HG02943 (cell line): Measurements from ENCODE around the gene PAFAH2.
"Not testable (repeated sequence)": the region's sequence is repeated elsewhere in the genome, so short reads cannot be mapped to it uniquely, and the experiment has no call there.

ENCODE experiments used
- ATAC-seq: cut with Tn5 transposase; IDR thresholded peaks from one replicate; pipeline ENCODE4 v1.9.1; 2021; ENCODE audit warnings: mild to moderate bottlenecking, low read depth, moderate library complexity; ENCODE audit not compliant: unreplicated experiment

The PAFAH2 gene

DNA sequence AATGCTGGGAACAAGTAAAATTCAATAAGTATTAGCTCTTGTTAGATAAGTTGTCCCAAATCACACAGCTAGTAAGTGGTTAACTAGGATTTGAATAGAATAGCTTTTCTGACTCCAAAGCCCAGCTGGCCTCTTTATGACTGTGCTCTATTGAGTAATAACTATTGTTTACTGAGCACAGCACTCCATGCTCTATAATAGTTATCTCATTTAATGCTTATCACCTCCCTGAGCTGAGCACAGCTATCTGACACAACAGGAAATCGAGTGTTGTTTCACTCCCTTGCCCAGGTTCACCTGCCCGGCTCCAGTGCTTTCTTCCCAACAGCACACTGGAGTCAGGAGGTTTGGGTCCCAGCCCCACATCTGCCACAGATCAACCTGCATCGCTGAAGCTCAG lies 52.9 kb downstream of the PAFAH2 start:
- no peak for ATAC-seq

- ATAC-seq: not testable (repeated sequence)
Measured at GRCh38 chr1:25943511-25943910, 54.4 kb downstream of the PAFAH2 start.

- ATAC-seq: no peak
Measured at GRCh38 chr1:25936947-25937346, 60.9 kb downstream of the PAFAH2 start.

- no peak for ATAC-seq
Measured at GRCh38 chr1:25933479-25934365, 64.1 kb downstream of the PAFAH2 start.

DNA sequence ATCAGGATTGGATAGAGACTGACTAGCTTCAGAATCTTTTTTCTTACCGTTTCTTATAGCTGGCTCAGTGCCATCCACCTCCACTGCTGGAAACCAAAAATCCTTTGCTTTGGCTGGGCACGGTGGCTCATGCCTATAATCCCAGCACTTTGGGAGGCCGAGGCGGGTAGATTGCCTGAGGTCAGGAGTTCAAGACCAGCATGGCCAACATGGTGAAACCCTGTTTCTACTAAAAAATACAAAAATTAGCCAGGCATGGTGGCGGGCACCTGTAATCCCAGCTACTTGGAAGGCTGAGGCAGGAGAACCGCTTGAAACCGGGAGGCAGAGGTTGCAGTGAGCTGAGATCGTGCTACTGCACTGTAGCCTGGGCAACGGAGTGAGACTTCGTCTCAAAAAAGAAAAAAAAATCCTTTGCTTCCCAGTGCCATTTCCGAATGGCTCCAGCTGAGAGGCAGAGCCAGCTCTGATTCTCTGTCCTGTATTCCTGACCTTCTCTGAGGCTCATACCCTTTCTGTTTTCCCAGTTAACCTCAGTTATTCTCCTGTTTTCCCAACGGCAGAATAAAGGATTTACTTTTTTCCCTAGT lies 65.0 kb downstream of the PAFAH2 start:
- not testable (repeated sequence) for ATAC-seq

DNA sequence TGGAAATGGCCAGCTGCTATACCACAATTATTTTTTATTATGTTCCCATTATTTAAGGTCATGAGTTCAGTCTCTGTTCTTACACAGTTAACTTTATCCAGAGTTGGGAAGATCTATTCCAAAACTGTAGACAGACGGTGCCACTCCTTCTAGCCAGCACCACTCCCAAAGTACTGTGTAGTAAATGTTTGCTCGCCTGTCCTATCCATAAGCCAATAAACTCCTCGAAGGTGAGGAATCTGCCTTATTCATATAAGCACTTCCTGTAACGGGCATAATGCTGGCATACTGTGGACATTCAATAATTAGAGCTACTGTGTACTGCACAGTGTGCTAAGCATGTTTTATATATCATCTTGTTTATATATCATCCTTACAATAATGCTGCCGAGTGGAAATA lies 65.5 kb downstream of the PAFAH2 start:
- ATAC-seq: no peak

DNA sequence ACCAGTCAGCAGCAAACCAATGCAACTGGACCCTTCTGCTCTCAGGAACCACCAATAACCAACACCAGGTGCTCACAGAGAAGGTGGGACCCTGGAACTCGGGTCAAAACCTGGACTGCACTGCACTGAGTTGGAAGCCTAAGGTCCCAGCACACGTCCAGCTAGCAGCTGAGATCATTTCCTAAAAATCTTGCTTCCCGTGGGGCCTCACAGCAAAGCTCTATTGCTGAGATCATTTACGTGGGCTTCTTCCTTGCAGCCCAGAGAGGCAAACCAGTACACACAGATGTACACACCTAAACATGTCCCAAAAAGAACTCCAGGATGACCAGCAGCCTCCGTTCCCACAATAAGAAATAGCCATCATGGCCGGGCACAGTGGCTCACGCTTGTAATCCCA lies 68.8 kb downstream of the PAFAH2 start:
- ATAC-seq: no peak

DNA sequence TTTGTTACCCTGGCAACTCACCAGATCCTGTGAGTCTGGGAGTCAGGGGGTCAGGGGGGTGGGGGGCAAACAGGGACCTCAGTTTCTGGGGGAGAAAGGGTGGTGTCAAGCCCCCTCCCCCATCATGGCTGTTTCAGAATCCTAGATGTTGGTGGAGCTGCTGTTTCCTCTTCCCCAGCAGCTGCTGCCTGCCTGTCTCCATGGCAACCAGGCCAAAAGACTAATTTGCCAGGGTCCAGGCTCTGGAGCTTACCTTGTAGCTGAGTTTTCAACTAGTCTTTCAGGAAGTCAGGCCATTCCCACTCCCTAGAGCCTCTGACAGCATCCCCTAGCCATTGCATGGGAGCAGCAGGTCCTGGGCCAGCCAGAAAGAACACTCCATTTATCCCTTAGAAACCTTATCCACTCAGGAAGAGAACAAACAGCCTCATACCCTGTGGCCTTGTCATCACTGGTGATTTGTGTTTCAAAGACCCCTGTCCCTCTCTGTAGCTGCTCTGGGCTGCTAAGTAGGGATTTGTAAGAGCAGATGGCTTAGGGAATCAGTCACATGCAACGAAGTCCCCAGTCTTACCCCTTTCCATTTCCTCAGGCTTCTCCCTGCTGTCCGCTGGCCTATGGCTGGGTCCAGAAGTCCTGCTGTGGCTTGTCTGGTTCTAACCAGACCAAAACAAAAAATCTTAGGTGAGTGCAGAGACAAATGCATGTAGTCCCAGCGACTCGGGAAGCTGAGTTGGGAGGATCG lies 70.2 kb downstream of the PAFAH2 start:
- ATAC-seq: no peak

DNA sequence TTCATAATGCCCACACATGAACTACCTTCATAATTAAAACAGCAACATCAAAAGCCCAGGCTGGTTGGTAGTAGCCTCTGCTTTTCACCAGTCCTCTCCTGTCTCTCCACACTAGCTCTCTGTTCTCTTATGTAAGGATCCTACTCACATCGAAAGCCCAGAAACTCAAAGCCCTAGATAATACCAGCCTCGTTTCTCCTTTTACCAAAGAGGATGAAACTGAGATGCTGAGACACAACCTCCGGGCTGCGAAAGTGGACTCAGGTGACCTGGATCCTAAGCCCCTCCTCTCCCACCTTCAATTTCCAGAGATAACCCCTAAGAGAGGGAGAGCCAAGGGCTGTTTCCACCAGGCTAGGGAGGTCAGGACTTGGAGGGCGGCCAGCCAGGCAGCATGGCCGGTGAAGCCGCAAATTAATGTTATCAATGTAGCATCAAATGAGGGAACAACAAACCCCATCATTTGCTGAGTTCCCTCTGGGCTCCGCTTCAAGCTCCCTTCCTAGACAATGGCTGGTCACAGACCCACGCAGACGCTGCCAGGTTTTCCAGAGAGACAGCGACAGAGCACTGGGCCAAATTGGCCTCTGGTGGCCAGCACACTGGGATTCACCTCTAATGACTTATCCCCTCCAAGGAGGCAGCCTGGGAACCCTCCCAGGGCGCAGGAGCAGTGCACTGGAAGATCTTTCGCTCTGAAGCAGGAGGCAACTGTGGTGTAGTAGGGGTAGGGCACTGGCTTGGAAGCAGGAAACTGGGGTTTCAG lies 70.9 kb downstream of the PAFAH2 start:
- ATAC-seq: no peak

- no peak for ATAC-seq
Measured at GRCh38 chr1:25924454-25924853, 73.4 kb downstream of the PAFAH2 start.

DNA sequence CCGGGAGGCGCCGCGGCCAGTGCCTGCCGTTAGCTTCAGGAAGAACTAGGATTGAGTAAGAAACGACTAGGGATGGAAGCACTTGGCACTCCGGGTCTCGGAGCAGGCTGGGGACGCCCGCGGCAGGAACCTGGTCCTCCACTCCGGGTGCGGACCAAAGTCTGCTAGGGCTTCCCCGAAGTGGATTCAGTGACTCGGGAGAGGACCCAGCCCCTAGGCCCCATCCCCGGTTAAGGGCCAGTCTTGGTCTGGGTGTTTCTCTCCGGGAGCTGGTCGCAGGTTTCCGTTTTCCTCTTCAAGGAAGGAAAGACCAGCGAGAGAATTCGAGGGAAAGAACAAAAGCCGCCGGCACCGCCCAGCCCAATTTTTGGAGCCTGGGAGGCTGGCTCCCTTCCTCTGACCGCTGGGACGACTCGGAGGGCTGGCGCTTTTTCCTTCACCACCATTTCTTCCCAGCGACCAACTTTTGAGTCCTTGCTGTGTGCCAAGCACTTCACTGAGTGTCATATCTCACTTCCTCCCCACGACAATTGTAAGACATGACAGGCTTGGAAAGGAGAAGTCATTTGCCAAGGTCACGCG lies 74.8 kb downstream of the PAFAH2 start:
- no peak for ATAC-seq

GRCh38 chr1:25922056-25922970 lies 75.5 kb downstream of the PAFAH2 start:
- ATAC-seq: no peak

DNA sequence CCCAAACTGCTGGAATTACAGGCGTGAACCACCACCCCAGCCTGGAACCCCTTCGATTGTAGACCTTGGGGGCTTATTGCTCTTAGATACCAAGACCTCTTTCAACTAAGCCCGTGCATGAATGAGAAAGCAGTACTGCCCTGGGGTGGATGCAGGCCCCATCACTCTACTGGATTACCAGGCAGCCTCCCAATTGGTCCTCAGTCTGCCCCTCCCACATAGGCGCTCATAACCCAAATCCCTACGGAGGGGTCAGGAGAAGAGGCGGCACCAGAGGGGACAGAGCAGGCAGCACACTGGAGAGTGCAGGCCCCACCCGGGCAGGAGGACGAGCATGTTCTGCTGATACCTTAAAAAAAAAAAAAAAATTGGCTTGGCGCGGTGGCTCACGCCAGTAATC lies 79.2 kb downstream of the PAFAH2 start:
- no peak for ATAC-seq

GRCh38 chr1:25917996-25918395 lies 79.9 kb downstream of the PAFAH2 start:
- no peak for ATAC-seq

- no peak for ATAC-seq
Measured at GRCh38 chr1:25916460-25916859, 81.4 kb downstream of the PAFAH2 start.

DNA sequence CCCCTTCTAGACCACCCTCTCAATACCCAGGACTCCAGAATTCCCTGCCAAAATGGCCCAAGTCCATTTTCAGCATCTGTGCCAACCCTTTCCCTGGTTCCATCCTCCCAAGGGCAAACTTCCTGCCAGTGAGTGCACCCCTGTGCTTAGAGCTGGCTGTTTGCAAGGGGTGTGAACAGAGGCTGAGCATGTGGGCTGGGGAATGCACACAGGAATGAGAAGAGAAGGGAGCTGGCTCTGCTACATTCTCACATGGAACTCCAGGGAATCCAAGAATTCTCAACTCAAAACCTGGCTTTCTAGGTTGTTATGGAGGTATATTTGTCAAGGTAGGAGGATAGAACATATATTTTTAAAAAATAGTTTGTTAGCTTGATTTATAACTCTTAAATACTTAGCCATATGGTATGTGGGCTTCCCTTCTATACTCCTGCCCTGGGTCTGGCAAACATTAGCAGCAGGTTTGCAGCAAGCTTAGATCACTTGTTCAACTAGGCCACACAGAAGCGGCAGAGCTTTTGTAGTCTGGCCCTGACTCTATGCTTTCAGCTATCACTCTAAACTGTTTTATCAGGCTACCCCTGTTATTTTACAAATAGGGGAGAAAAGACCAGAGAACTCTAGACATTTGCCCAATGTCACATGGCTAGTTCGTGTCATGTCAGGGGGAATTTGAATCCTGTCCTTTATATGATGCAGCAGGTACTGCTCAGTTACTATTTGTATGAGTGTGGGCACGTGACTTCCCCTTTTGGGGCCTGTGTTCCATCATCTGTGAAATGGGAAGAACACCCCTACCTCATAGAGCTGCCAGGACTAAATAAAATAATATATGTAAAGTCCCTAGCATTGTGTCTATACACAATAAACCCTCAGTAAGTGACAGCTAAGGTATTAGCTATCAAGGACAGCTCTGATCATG lies 83.5 kb downstream of the PAFAH2 start:
- ATAC-seq: no peak

GRCh38 chr1:25913206-25913605 lies 84.7 kb downstream of the PAFAH2 start:
- ATAC-seq: no peak
